ENCODE data around the gene SSMEM1. TPM values are rescaled to one million over a fixed set of nuclear protein-coding genes. Genes with fewer than 3 reads are reported as not detected.
A peak's percentile ranks its signal among the peaks of the same experiment; 100 is the strongest.

SSMEM1 gene
- total RNA-seq, 1 donor from 2014 or later = not detected

DNA sequence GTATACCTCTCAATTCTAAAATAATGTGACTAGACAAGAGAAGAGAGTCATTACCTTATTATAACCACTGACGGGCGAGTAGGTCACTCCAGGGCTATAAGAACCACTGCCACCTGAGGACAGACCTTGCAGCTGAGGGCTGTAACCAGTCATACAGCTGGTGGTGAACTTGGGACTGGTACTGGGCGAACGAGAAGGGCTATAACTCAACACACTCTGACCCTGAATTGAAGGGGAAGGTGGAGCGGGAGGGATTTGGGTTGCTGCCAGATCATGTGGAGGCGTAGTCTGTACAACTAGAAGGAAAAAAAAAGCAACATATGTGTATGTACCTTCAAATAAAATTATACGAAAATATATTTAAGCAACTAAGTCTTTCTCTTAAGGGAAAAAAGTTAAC lies 5.9 kb upstream of the SSMEM1 start:
- no peaks in the 10 kb centered on the region for H3K27me3 Mint-ChIP-seq (ENCODE audit: low read depth)
- H3K36me3 Mint-ChIP-seq (ENCODE audit: low read depth) = peaks cover 32% of the 10 kb centered on the region
- H3K27ac Mint-ChIP-seq (ENCODE audit: unreplicated experiment) = no peak overlapping the region
- no peak for DNase-seq (ENCODE audit: low read depth, low spot score)
- peaks cover 25% of the 10 kb centered on the region for H3K4me1 Mint-ChIP-seq
- H3K9me3 Mint-ChIP-seq = no peaks in the 10 kb centered on the region
- no peak for TF ChIP-seq CTCF (conservative IDR thresholded peaks at IDR 0.05)
- peak overlapping the region; percentile 73 for H3K4me3 Mint-ChIP-seq

DNA sequence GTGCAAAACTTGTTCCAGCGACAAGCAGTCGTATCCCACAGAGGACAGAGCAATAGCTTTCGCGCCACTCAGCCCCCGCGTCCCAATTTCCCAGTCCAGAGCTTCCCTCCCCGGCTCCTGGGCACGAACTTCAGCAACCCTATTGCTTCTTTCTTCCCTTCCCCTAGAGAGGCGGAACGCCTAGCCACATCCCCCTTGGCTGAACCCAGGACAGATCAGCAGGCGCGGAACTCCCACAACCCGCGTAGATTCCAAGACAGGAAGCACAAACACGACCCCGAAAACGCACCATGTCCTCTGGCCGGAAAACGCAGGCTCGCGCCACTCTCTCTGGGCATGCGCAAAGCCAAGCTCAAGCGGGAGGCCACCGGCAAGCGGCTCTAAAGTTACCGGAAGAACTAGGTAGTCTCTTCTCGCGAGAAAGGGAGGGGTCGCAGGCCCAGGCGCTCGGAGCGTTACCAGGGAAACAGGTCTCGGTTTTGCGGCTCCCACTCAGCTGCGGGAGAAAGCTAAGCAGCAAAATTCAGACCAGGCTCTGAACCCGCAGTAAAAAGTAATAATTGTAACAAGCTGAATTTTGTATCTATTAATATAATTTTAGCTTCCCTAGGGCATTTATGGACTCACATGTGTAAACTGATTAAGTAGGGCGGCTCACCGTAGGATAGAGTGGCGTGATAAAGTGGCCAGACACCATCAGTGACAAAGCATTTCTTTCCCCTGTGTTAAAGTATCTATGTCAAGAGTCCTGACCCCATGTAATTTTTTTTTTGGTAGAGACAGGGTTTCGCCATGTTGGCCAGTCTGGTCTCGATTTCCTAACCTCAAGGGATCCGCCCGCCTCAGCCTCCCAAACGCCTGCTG lies 2.3 kb upstream of the SSMEM1 start, which contains the start of gene TMEM209:
TSS of gene TMEM209 (minus strand) at position 323 of the 864 bp plus-strand sequence. CDS start at position 292, 31 bp downstream.
- peak; percentile 96 for DNase-seq (ENCODE audit: low read depth, low spot score)
- no peaks in the 10 kb centered on the region for H3K27me3 Mint-ChIP-seq (ENCODE audit: low read depth)
- peaks cover 22% of the 10 kb centered on the region for H3K36me3 Mint-ChIP-seq (ENCODE audit: low read depth)
- TF ChIP-seq CTCF (conservative IDR thresholded peaks at IDR 0.05) = no peak
- peaks cover 25% of the 10 kb centered on the region for H3K4me1 Mint-ChIP-seq
- H3K4me3 Mint-ChIP-seq = peak within 1 kb of the TSS; percentile 99
- H3K9me3 Mint-ChIP-seq = no peaks in the 10 kb centered on the region
- peak within 1 kb of the TSS; percentile 100 for H3K27ac Mint-ChIP-seq (ENCODE audit: unreplicated experiment)

DNA sequence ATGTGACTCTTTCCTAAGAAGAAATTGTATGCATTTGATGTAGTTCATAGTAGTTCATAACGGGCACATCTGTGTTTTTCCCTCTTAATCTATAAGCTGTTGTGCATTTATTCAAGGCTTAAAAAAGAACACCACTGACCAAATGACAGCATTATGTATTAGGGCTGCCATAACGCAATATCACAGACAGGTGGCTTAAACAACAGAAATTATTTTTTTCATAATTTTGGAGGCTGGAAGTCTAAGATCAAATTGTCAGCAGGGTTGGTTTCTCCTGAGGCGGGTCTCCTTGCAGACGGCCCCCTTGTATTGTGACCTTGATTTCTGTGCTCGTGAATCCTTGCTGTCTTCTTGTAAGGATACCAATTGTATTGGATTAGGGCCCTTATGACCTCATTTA lies 627 bp upstream of the SSMEM1 start:
- H3K36me3 Mint-ChIP-seq (ENCODE audit: low read depth) = peaks cover 13% of the 10 kb centered on the region
- no peak overlapping the region for H3K27ac Mint-ChIP-seq (ENCODE audit: unreplicated experiment)
- no peaks in the 10 kb centered on the region for H3K27me3 Mint-ChIP-seq (ENCODE audit: low read depth)
- peak overlapping the region; percentile 32 for H3K4me3 Mint-ChIP-seq
- H3K9me3 Mint-ChIP-seq = no peaks in the 10 kb centered on the region
- no peak for DNase-seq (ENCODE audit: low read depth, low spot score)
- TF ChIP-seq CTCF (conservative IDR thresholded peaks at IDR 0.05) = peak; percentile 31
- H3K4me1 Mint-ChIP-seq = peaks cover 20% of the 10 kb centered on the region

DNA sequence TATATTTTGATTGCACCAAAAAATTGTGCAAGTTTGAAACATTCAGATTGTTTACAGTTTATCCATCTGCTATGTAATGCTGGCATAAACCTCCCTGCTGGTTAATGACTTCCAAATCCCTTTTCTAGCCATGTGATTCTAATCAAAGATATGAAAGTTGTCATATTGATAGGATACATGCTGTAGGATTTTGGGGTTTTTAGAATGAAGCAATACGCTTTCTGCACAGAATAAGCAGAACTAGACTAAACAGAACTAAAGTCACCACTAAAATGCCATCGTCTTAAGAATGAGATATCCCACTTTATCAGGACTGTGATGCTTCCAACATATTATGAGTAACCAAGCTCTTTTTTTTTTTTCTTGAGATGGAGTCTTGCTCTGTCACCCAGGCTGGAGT lies 856 bp downstream of the SSMEM1 start:
- no peak for DNase-seq (ENCODE audit: low read depth, low spot score)
- no peaks in the 10 kb centered on the region for H3K27me3 Mint-ChIP-seq (ENCODE audit: low read depth)
- no peaks in the 10 kb centered on the region for H3K9me3 Mint-ChIP-seq
- no peak overlapping the region for H3K27ac Mint-ChIP-seq (ENCODE audit: unreplicated experiment)
- H3K36me3 Mint-ChIP-seq (ENCODE audit: low read depth) = peaks cover 5% of the 10 kb centered on the region
- peaks cover 15% of the 10 kb centered on the region for H3K4me1 Mint-ChIP-seq
- no peak for TF ChIP-seq CTCF (conservative IDR thresholded peaks at IDR 0.05)
- H3K4me3 Mint-ChIP-seq = no peak overlapping the region

DNA sequence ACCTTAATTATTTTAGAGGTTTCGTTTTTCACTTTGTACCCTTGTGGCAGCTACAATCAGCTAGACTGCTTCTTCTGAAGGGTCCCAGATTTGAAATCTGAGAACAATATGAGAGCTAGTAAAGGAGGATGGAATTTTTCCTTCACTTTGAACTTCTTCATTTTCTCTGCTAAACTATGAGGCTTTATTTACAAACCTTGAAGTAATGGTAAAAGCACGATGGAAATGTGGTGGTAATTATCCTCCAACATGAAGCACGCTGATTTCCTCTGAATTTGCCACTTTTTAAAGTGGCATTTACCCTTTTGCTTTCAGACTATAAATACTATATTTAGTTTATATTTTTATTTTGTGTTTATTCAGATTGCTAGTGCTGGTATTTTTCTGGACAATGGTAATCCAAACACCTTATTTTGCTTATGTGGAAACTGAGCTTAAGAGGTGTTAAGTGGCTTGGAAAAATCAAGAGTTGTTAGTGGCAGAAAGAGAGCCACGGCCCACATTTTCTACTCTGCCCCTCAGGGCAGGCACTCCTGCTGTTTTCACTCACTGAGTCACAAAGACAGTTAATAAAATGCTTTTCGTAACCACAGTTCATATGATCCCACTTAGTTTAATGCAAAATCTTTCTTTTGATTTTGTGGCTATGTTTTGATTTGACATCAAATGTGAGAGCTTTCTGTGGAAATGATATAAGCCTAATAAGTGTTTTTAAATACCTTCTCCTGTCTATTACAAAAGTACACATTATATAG lies 2.7 kb downstream of the SSMEM1 start:
- H3K27me3 Mint-ChIP-seq (ENCODE audit: low read depth) = no peaks in the 10 kb centered on the region
- peaks cover 4% of the 10 kb centered on the region for H3K4me1 Mint-ChIP-seq
- no peak for DNase-seq (ENCODE audit: low read depth, low spot score)
- H3K9me3 Mint-ChIP-seq = no peaks in the 10 kb centered on the region
- no peaks in the 10 kb centered on the region for H3K36me3 Mint-ChIP-seq (ENCODE audit: low read depth)
- no peak overlapping the region for H3K4me3 Mint-ChIP-seq
- no peak overlapping the region for H3K27ac Mint-ChIP-seq (ENCODE audit: unreplicated experiment)
- TF ChIP-seq CTCF (conservative IDR thresholded peaks at IDR 0.05) = no peak

Measured in neural crest cell (in vitro differentiated cells).